Loucy (cell line): Measurements from ENCODE around the gene XIRP2.
"Not testable (repeated sequence)": the region's sequence is repeated elsewhere in the genome, so short reads cannot be mapped to it uniquely, and the experiment has no call there.

Experiments used
- H2AFZ ChIP-seq: fragments of 200-600 bp; sonication (generic); 2 replicates; pipeline ENCODE4 v1.6.0; 2016; ENCODE audit warnings: antibody characterized with exemption, mild to moderate bottlenecking, low read length, moderate library complexity
- H3F3A ChIP-seq: fragments of 200-600 bp; 2 replicates; pipeline ENCODE4 v1.6.0; 2016; ENCODE audit warnings: antibody characterized with exemption, low read depth, mild to moderate bottlenecking
- H3K27me3 ChIP-seq: fragments of 200-600 bp; sonication (generic); 2 replicates; pipeline ENCODE4 v1.6.1; 2014; ENCODE audit warnings: low read length, mild to moderate bottlenecking; ENCODE audit not compliant: insufficient read depth, poor library complexity, severe bottlenecking
- H3K36me3 ChIP-seq: fragments of 200-600 bp; sonication (generic); 2 replicates; pipeline ENCODE4 v1.6.1; 2016; ENCODE audit warnings: low read length; ENCODE audit not compliant: insufficient read depth
- H3K4me1 ChIP-seq: fragments of 200-600 bp; sonication (generic); 2 replicates; pipeline ENCODE4 v1.5.1; 2014; ENCODE audit warnings: low read length, mild to moderate bottlenecking; ENCODE audit not compliant: insufficient read depth, poor library complexity, severe bottlenecking
- H3K4me2 ChIP-seq: fragments of 200-600 bp; sonication (generic); 2 replicates; pipeline ENCODE4 v1.6.0; 2014; ENCODE audit warnings: antibody characterized with exemption, low read length, low read depth, mild to moderate bottlenecking; ENCODE audit not compliant: poor library complexity, severe bottlenecking
- H3K4me3 ChIP-seq: fragments of 200-600 bp; sonication (generic); 2 replicates; pipeline ENCODE4 v1.5.1; 2014; ENCODE audit warnings: low read length, mild to moderate bottlenecking, mixed read lengths; ENCODE audit not compliant: poor library complexity, severe bottlenecking
- H3K79me2 ChIP-seq: fragments of 200-600 bp; sonication (generic); 2 replicates; pipeline ENCODE4 v1.6.1; 2014; ENCODE audit warnings: low read length; ENCODE audit not compliant: insufficient read depth
- H3K9ac ChIP-seq: fragments of 200-600 bp; sonication (generic); 2 replicates; pipeline ENCODE4 v1.6.0; 2014; ENCODE audit warnings: mild to moderate bottlenecking, low read depth, low read length, moderate library complexity; ENCODE audit not compliant: poor library complexity, severe bottlenecking
- H3K9me2 ChIP-seq: fragments of 200-600 bp; sonication (generic); replicated peaks from 2 replicates; pipeline ENCODE4 v1.6.1; 2016; ENCODE audit warnings: low read depth, low read length, mixed read lengths
- H3K9me3 ChIP-seq: fragments of 200-600 bp; sonication (generic); 2 replicates; pipeline ENCODE4 v1.6.1; 2014; ENCODE audit warnings: mild to moderate bottlenecking, antibody characterized with exemption, low read length, low read depth; ENCODE audit not compliant: insufficient read depth
- H4K20me1 ChIP-seq: fragments of 200-600 bp; sonication (generic); 2 replicates; pipeline ENCODE4 v1.6.0; 2014; ENCODE audit warnings: antibody characterized with exemption, low read length, mild to moderate bottlenecking; ENCODE audit not compliant: insufficient read depth, poor library complexity, severe bottlenecking
- CTCF ChIP-seq: fragments of 200-600 bp; sonication (generic); conservative IDR thresholded peaks from 2 replicates; pipeline ENCODE4 v1.5.1; 2014; ENCODE audit warnings: mild to moderate bottlenecking, antibody characterized with exemption, low read length
- EZH2phosphoT487 ChIP-seq: fragments of 200-600 bp; IDR thresholded peaks from 2 replicates; pipeline ENCODE4 v1.6.1; 2018; ENCODE audit warnings: antibody characterized with exemption, mild to moderate bottlenecking, moderate library complexity, borderline replicate concordance

The XIRP2 gene

GRCh38 chr2:167028503-167028902, 140.2 kb downstream of the XIRP2 start:
- TF ChIP-seq CTCF = no peak
- no peak for TF ChIP-seq EZH2phosphoT487
- Histone ChIP-seq H3K27me3 (no peaks in the 10 kb centered on the region), H3K9me2 (no peaks in the 10 kb centered on the region), H3K36me3 (no peaks in the 10 kb centered on the region), H3K4me2 (no peak overlapping the region), H3K9ac (no peak overlapping the region), H3K4me3 (no peak overlapping the region), H3F3A (no peaks in the 10 kb centered on the region), H2AFZ (no peak overlapping the region), H3K9me3 (no peaks in the 10 kb centered on the region), H4K20me1 (no peaks in the 10 kb centered on the region), H3K4me1 (no peaks in the 10 kb centered on the region), H3K79me2 (no peaks in the 10 kb centered on the region)

GRCh38 chr2:167034976-167035375, 146.7 kb downstream of the XIRP2 start:
- H3K9me3 ChIP-seq = not testable (repeated sequence)

GRCh38 chr2:167048829-167049228, 160.5 kb downstream of the XIRP2 start:
- Histone ChIP-seq H3K9me2 (no peaks in the 10 kb centered on the region), H3F3A (no peaks in the 10 kb centered on the region), H3K4me3 (no peak overlapping the region), H4K20me1 (no peaks in the 10 kb centered on the region), H3K4me1 (no peaks in the 10 kb centered on the region), H2AFZ (no peak overlapping the region), H3K4me2 (no peak overlapping the region), H3K27me3 (no peaks in the 10 kb centered on the region), H3K9me3 (no peaks in the 10 kb centered on the region), H3K9ac (no peak overlapping the region), H3K36me3 (no peaks in the 10 kb centered on the region), H3K79me2 (no peaks in the 10 kb centered on the region)
- TF ChIP-seq CTCF = no peak
- TF ChIP-seq EZH2phosphoT487 = no peak

More at GRCh38 chr2:167034976-167035375, 146.7 kb downstream of the XIRP2 start:
- not testable (repeated sequence) for H3K4me3 ChIP-seq, H3K79me2 ChIP-seq, H3K9ac ChIP-seq, H3K4me1 ChIP-seq, H4K20me1 ChIP-seq, H3K36me3 ChIP-seq, H3K9me2 ChIP-seq, H3F3A ChIP-seq, H3K4me2 ChIP-seq, H3K27me3 ChIP-seq, H2AFZ ChIP-seq

- Histone ChIP-seq H3K36me3 (no peaks in the 10 kb centered on the region), H3K9ac (no peak overlapping the region), H4K20me1 (no peaks in the 10 kb centered on the region), H3K79me2 (no peaks in the 10 kb centered on the region), H3K4me3 (no peak overlapping the region), H3K27me3 (no peaks in the 10 kb centered on the region), H3K4me1 (no peaks in the 10 kb centered on the region), H3K4me2 (no peak overlapping the region), H3F3A (no peaks in the 10 kb centered on the region), H3K9me2 (no peaks in the 10 kb centered on the region), H2AFZ (no peak overlapping the region), H3K9me3 (no peaks in the 10 kb centered on the region)
- TF ChIP-seq CTCF = no peak
- no peak for TF ChIP-seq EZH2phosphoT487
These were observed 161.4 kb downstream of the XIRP2 start for GRCh38 chr2:167049659-167050058.
